Tracheal epithelial cell (primary cell): Measurements from ENCODE around the gene GIMD1. TPM values are rescaled to one million over a fixed set of nuclear protein-coding genes. Genes with fewer than 3 reads are reported as not detected.

Experiments used
- total RNA-seq: library from RNA; depleted of rRNA; stranded (reverse); fragments of >200 nt; gene quantifications from 2 replicates; pipeline ENCODE4 v1.2.1, GENCODE V29; 2014

GIMD1 gene
- not detected in 2 replicates for total RNA-seq

DNA sequence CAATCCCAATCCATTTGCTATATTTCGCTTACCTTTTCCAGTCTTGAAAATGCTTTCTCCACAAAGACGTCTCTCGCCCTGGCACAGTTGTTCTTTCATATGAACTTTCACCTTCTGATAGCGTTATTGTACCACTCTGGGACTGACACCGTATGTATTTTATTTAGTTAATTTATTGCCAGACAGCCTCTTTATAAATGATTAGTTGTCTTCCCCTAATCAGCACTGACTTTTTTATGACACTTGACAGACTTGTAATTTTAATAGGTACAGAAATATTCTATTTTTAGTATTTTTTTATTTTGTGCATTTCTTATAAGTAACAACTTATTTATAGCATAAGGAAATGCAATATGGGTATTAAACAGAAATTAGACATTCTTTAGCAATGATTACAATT lies at the start of gene GIMD1:
GIMD1 (minus strand) TSS at position 101 of the 400 bp plus-strand sequence. CDS start 1,343 bp downstream, outside the sequence.

DNA sequence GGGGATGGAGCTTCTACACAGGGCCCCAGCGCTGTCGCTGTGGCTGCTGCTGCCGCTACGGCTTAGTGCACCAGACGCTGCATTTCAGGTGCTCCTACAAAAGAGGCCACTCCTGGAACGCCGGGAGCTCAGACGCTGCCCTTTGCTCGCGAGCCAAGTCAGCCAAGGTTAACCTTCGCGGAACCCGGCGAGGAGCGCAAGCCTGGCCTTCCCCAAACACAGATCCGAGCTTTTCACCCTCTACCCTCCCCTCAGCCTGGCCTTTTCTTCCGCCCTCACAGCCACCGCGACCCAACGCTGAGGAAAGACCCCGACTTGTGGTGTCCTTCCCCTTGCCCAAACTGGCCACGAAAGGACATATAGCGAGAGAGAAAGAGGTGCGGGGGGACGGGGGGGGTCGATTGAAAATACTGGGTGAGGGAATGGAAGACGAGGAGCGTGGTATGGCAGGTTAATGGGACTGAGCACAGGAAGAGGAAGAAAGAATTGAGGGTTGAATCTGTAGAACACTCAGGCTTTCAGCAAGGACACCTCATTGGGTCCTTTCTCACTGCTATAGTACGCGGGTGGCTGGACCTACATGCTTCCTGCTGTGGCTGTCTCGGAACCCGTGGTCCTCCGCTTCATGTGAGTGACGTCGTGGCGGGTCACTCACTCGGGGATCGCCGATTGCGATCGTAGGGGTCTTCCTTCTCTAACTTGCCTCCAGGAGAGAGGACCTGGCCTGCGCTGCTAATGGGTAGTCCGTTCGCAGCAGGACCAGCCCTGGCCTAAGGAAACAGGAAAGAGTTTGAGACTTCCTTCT lies 52.4 kb downstream of the GIMD1 start, which contains the start of the genes AIMP1 and TBCK:
AIMP1 (plus strand) TSS at position 583 of the 805 bp plus-strand sequence. CDS start 8,460 bp downstream, outside the sequence.
TBCK (minus strand) TSS at position 242 of the 805 bp plus-strand sequence. CDS start 7,249 bp downstream, outside the sequence.

Other genes with a start within 250 kb of the GIMD1 start
- gene TBCK, start 52.6 kb downstream of the GIMD1 start, total RNA-seq: 20.2 and 24.5 TPM in 2 replicates
- gene AIMP1, start 52.2 kb downstream of the GIMD1 start, total RNA-seq: 32.3 and 39.2 TPM in 2 replicates